GM12801 (cell line): ENCODE measurements around the gene LTA.

Experiments
- TF ChIP-seq, protein P1 (sequence below): IDR thresholded peaks from one replicate; pipeline ENCODE4 v1.5.1; 2011; ENCODE audit warnings: control low read depth; ENCODE audit not compliant: insufficient read length; ENCODE audit errors: extremely low read depth

The LTA gene

DNA sequence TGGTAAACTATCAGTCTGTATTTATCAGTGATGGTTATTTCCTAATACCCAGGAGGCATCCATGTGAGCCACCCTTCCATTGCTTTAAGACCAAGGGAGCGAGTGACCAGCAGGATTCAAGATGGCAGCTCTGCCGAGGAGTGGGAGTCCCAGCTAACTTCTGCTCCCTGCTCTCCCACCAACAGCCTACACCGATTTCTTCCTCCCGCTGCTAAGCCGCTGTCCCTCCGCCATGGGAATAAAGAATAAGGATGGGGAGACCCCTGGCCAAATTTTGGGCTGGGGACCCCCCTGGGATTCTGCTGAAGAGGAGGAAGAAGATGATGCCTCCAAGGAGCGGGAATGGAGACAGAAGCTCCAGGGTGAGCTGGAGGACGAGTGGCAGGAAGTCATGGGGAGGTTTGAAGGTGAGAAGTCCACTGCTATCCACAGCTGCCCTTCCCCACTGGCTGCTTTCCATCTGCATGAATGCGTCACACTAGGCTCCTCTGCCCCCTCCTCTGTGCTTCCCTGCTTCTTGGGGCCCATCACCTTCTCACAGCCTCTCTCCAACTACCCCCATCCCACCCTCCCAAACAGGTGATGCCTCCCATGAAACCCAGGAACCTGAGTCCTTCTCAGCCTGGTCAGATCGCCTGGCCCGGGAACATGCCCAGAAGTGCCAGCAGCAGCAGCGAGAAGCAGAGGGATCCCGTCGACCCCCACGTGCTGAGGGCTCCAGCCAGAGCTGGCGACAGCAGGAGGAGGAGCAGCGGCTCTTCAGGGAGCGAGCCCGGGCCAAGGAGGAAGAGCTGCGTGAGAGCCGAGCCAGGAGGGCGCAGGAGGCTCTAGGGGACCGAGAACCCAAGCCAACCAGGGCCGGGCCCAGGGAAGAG, 14.4 kb upstream of the LTA start:
- TF ChIP-seq, protein P1, sequence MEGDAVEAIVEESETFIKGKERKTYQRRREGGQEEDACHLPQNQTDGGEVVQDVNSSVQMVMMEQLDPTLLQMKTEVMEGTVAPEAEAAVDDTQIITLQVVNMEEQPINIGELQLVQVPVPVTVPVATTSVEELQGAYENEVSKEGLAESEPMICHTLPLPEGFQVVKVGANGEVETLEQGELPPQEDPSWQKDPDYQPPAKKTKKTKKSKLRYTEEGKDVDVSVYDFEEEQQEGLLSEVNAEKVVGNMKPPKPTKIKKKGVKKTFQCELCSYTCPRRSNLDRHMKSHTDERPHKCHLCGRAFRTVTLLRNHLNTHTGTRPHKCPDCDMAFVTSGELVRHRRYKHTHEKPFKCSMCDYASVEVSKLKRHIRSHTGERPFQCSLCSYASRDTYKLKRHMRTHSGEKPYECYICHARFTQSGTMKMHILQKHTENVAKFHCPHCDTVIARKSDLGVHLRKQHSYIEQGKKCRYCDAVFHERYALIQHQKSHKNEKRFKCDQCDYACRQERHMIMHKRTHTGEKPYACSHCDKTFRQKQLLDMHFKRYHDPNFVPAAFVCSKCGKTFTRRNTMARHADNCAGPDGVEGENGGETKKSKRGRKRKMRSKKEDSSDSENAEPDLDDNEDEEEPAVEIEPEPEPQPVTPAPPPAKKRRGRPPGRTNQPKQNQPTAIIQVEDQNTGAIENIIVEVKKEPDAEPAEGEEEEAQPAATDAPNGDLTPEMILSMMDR, result no peak

DNA sequence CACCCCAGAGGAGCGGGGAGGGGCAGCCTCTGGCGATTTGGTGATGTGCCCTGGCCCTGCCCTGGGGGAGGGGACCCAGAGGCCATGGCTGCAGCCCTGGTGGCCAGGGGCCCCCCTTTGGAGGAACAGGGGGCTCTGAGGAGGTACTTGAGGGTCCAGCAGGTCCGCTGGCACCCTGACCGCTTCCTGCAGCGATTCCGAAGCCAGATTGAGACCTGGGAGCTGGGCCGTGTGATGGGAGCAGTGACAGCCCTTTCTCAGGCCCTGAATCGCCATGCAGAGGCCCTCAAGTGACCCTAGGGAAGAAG, 13.8 kb upstream of the LTA start:
- TF ChIP-seq, protein P1, result no peak

DNA sequence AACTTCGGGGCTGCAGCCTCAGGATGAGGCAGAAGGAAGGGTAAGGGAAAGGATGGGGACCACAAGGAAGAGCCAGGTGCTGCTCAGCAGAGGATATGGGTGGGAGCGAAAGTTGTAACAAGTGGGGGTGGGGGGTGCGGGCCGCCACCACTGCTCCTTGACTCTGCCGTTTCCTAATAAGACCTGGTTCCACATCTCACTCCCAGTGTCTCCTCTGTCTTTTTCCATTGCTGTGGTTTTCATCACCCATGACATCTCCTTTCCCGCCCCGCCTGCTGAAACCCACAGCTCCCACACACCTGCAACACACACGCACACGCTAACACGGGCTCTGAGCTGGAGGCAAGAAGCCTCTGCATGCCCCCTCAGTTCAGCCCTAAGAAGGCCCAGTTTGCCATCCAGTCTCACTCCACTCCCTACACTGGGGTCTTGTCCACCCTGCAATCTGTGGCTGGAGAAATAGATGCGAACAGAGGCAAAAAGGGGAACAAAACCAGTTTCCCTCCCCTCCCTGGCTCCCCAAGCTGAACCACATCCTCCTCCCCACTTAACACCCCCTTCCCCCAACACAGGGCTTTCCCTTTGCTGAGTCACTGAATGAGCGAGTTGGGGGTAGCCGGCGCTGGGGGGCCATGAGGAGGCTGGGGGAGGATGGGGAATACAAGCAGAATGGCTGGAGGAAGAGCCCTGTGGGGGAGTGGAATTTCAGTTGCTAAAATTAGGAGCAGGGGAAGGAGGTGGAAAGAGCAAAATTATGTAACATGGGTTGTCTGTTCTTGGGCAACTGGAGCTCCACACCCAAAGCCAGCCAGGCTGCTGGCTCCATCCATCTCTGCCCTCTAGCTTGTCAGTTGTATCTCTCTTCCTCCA, 13.2 kb upstream of the LTA start:
- TF ChIP-seq, protein P1, result no peak

DNA sequence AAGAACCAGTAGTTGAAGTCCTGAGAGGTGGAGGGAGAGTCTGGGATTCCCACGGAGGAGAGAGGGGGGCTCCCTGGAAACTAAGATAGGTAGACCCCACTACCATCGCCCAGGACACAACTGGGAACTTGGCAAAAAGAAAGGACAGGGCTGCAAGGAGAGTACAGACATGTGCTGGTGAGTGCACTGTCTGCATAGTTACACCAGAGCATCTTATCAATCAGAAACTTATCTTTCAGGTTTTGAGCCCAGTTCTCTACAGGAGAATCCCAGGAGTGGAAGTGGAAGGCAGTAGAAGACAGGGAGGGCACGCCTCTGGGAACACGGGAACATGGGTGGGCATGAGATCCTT, 12.5 kb upstream of the LTA start:
- TF ChIP-seq, protein P1, result no peak

DNA sequence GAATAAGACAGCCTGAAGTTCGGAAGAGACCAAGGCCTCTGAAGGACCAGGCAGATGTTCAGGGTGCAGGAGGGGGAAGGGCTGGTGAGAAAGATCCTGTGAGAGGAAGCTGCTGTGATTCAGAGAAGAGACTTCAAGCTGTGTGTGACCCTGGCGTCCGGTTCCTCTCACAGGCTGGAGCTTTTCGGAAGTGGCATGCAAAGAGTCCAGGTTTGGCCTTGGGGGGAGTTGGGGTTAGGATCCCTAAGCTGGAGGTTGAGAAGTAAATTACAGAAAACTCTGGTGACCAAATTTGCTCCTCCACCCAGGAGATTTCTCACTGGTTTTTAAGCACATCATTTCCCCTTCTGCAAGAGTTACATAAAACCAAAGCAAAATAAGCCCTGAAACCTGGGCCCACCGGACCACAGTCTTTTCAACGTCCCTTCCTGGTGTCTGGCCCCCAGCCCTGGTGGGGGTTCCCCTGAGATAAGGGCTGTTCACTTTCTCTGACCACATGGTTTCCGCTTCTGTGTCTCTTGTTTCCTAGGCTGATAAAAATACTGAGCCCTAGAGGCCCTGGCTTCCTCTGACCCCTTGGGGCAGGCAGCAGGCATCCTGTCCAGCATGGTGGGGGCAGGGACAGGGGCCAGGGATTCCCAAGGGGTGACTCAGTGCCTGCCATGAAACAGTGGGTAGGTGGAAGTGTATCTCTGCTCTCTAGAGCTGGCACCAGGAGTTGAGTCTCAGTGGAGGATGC, 12.0 kb upstream of the LTA start:
- TF ChIP-seq, protein P1, result no peak

DNA sequence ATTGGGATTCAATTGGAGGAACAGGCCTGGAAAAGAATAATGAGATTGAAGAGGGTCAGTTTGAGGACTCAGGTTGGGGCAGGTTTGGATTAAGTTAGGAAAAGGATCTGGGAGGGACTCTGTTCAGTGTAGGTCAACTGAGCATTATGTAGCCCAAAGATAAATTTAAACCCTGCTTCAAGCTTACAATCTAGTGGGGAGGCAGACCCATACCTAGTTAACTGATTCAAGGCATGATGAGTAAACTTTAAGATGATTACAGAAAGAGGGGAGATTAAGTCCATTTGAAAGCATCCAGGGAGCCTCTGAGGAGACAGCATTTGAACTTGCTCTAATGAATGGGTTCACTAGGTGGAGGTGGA, 11.4 kb upstream of the LTA start:
- TF ChIP-seq, protein P1, result no peak
